BLaER1 treated with 17β-estradiol and CSF1 and Interleukin-3, amounts not matched to agents 10 nM and 100 nM (cell line): ENCODE results near the gene RAB35.

Source experiments
- H3K27ac ChIP-seq, 11 experiments: shearing (Covaris generic); formaldehyde crosslinking; 2 replicates each; pipeline ENCODE4 v1.8.1; 2022
- H3K27me3 ChIP-seq, 11 experiments: shearing (Covaris generic); formaldehyde crosslinking; 2 replicates each; pipeline ENCODE4 v1.8.1; 2022
- H3K36me3 ChIP-seq, 11 experiments: shearing (Covaris generic); formaldehyde crosslinking; 2 replicates each; pipeline ENCODE4 v1.8.1; 2022
- H3K4me1 ChIP-seq, 10 experiments: shearing (Covaris generic); formaldehyde crosslinking; 2 replicates each; pipeline ENCODE4 v1.8.1; 2022
- H3K4me2 ChIP-seq, 11 experiments: shearing (Covaris generic); formaldehyde crosslinking; 2 replicates each; pipeline ENCODE4 v1.8.1; 2022
- H3K4me3 ChIP-seq, 10 experiments: shearing (Covaris generic); formaldehyde crosslinking; 2 replicates each; pipeline ENCODE4 v1.8.1; 2022
- H3K9ac ChIP-seq, 11 experiments: shearing (Covaris generic); formaldehyde crosslinking; 2 replicates each; pipeline ENCODE4 v1.8.1; 2022
- H3K9me3 ChIP-seq, 11 experiments: shearing (Covaris generic); formaldehyde crosslinking; replicated peaks in 1 of 11; 2 replicates each; pipeline ENCODE4 v1.8.1; 2022
- H4K20me1 ChIP-seq, 11 experiments: shearing (Covaris generic); formaldehyde crosslinking; 2 replicates each; pipeline ENCODE4 v1.8.1; 2022
- Cebpa-rat ChIP-seq, 11 experiments: shearing (Covaris generic); IDR thresholded peaks; 2 replicates each; pipeline ENCODE4 v1.8.1; 2022

The RAB35 gene

DNA sequence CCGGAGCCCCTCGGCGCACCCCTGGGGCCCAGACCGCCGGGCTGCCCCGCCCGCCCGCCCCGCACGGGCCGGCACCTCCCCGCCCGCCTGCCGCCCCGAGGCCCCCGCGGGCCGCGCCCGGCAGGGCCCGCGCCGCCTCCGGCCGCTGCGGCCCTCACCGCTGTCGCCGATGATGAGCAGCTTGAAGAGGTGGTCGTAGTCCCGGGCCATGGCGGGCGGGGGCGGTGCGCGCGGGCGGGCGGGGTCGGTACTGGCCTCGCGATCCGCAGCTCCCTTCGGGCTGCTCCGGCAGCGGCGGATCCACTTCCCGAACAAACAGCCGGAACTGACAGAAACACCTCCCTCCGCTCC is at the start of gene RAB35:
RAB35 (minus strand) TSS at position 313 of the 351 bp plus-strand sequence; CDS start at position 210, 103 bp downstream.
- no peak for TF ChIP-seq Cebpa-rat (IDR thresholded peaks at IDR 0.05)
- Histone ChIP-seq H4K20me1 (peaks cover 47 to 64% (median 61%) of the 10 kb centered on the region in 11 experiments), H3K27me3 (no peaks in the 10 kb centered on the region), H3K27ac (peak within 1 kb of the TSS; percentile 64 to 93 (median 86); a peak in 21 of 22 replicates), H3K4me3 (peak within 1 kb of the TSS; percentile 73 to 94 (median 86)), H3K9me3 (no peaks in the 10 kb centered on the region), H3K9ac (peak within 1 kb of the TSS; percentile 85 to 94 (median 90)), H3K4me2 (peak within 1 kb of the TSS; percentile 78 to 100 (median 95)), H3K36me3 (peaks cover 13 to 22% (median 20%) of the 10 kb centered on the region in 11 experiments; a peak in 20 of 22 replicates), H3K4me1 (peaks cover 51 to 83% (median 75%) of the 10 kb centered on the region in 10 experiments)

DNA sequence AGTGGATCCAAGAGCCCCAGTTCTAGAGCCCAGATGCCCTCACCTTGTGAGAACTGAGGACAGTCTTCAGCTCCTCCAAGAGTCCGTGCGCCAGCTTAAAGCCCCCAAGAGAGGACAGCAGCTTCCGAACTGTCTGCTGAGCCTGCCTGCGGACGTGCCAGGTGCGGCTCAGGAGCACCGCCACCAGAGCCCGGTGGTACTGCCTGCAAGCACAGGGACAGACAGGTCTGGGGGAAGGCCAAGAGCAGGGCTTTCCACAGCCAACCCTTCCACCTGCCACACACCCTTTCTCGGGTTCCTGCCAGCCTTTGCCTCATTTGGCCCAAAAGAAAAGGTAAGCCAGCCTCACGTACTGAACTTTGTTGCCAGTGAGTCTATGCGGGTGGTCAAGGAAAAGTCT is 47.7 kb upstream of the RAB35 start:
- TF ChIP-seq Cebpa-rat (IDR thresholded peaks at IDR 0.05) = no peak
- peaks cover 0 to 74% (median 52%) of the 10 kb centered on the region in 11 experiments; a peak in 17 of 22 replicates for H4K20me1 ChIP-seq
- no peak overlapping the region for H3K4me3 ChIP-seq
- peaks cover 0 to 12% (median 0%) of the 10 kb centered on the region in 10 experiments; a peak in 4 of 20 replicates for H3K4me1 ChIP-seq
- no peak overlapping the region for H3K27ac ChIP-seq
- no peaks in the 10 kb centered on the region for H3K9me3 ChIP-seq
- peaks cover 95 to 100% (median 98%) of the 10 kb centered on the region in 11 experiments for H3K36me3 ChIP-seq
- H3K4me2 ChIP-seq = no peak overlapping the region
- no peaks in the 10 kb centered on the region for H3K27me3 ChIP-seq
- H3K9ac ChIP-seq = no peak overlapping the region

DNA sequence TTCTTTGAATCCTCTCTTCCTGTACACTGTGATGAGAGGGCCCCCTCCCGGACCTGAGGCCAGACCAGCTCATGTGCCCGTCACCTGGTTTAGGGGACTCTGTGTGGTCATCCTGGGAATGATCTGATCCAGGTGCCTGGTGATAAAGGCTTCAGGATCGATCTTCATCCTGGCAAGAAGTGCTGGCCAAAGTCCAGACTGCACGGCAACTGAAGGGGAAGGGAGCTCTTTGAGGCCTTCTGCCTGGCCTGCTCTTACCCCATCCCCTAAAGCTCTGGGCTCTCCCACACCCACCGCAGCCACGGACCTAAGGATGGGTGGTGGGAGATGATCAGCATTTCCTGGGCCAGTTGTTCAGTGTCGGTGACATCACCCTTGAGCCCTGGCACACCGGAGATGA is 46.2 kb upstream of the RAB35 start:
- peaks cover 95 to 100% (median 98%) of the 10 kb centered on the region in 11 experiments for H3K36me3 ChIP-seq
- no peak overlapping the region for H3K4me2 ChIP-seq
- no peak for TF ChIP-seq Cebpa-rat (IDR thresholded peaks at IDR 0.05)
- no peaks in the 10 kb centered on the region for H3K9me3 ChIP-seq
- no peaks in the 10 kb centered on the region for H3K27me3 ChIP-seq
- H3K9ac ChIP-seq = no peak overlapping the region
- no peak overlapping the region for H3K27ac ChIP-seq
- H3K4me3 ChIP-seq = no peak overlapping the region
- H3K4me1 ChIP-seq = peaks cover 0 to 7% (median 0%) of the 10 kb centered on the region in 10 experiments; a peak in 4 of 20 replicates
- H4K20me1 ChIP-seq = peaks cover 0 to 79% (median 48%) of the 10 kb centered on the region in 11 experiments; a peak in 18 of 22 replicates

DNA sequence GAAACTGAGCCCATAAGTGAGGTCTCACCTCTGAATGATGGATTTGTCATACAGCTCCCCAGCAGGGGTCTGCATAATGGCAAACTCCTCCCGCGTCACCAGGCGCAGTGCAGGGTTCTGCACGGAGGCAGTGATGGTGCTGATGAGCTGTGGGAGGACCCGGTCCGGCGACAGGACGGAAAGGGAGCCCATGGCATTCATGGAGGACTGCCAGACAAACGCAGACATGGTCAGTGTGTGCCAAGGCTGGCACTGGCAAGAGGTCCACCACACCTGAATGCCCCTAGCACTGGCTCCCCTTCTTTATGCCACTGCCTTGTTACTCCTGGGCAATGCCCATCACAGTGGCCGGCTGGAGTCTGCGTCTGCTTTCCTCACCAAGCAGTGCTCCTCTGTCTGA is 45.3 kb upstream of the RAB35 start:
- peaks cover 95 to 100% (median 98%) of the 10 kb centered on the region in 11 experiments for H3K36me3 ChIP-seq
- TF ChIP-seq Cebpa-rat (IDR thresholded peaks at IDR 0.05) = no peak
- H3K27me3 ChIP-seq = no peaks in the 10 kb centered on the region
- no peak overlapping the region for H3K9ac ChIP-seq
- H3K4me1 ChIP-seq = peaks cover 0 to 7% (median 0%) of the 10 kb centered on the region in 10 experiments; a peak in 1 of 20 replicates
- no peaks in the 10 kb centered on the region for H3K9me3 ChIP-seq
- no peak overlapping the region for H3K27ac ChIP-seq
- H3K4me3 ChIP-seq = no peak overlapping the region
- no peak overlapping the region for H3K4me2 ChIP-seq
- peaks cover 0 to 84% (median 48%) of the 10 kb centered on the region in 11 experiments; a peak in 18 of 22 replicates for H4K20me1 ChIP-seq

DNA sequence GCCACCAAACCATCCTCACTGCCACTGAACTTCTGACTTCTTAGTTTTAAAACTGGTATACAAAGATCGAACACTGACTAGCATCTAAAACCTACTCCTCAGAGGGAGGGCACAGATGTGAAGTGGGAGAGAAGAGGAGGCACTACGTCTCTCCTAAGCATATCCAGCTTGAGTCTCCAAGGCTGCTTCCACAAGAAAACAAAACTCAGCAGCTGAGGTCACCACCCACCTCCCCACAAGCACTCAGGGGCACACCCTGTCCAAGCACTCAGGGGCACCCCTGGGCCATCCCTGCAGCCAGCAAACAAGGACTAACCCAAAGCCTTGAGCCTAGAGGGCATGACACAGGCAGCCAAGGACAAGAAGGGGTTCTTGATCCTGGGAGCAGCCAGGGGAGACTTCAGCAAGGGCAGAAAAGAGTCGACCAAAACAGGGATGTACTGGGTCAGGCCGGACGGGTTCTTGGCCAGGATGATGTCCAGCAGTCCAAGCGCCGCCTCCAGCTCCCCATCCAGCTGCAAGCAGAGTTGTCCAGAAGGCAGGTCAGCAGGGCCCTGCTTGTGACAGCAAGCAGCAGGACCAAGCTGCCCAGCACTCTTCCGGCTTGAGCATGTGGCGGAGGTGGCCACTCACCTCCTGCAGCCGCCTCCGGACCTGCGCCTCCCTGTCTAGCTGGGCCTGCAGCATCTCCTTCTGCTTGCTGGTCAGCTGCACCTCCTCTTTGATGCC is 43.1 kb upstream of the RAB35 start:
- Histone ChIP-seq H3K36me3 (peaks cover 99 to 100% (median 100%) of the 10 kb centered on the region in 11 experiments), H3K9ac (0 out of 22 replicates have a peak overlapping the region, but pooled peaks of 1 of the 11 experiments have one; percentile 3), H3K27ac (no peak overlapping the region), H4K20me1 (peaks cover 0 to 94% (median 48%) of the 10 kb centered on the region in 11 experiments; a peak in 18 of 22 replicates), H3K27me3 (no peaks in the 10 kb centered on the region), H3K4me3 (no peak overlapping the region), H3K4me1 (no peaks in the 10 kb centered on the region), H3K9me3 (no peaks in the 10 kb centered on the region), H3K4me2 (no peak overlapping the region)
- TF ChIP-seq Cebpa-rat (IDR thresholded peaks at IDR 0.05) = no peak

DNA sequence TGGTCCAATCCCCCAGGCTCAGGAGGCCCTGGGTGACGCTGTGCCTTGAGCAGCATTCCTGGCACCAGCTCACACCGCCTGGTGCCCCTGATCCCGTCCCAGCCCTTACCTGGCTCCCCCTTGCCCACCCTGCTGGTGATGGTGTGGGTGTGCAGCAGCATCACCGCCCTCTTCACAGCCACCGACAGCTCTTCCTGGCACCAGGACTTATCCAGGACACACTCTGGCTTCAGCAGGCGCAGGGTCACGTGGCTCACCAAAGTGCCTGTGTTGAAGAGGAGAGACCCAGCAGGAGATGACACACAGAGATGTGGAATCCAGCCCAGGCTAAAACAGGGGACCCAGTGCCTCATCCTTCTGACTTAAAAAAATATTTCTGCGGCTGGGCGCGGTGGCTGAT is 41.8 kb upstream of the RAB35 start:
- no peak overlapping the region for H3K4me2 ChIP-seq
- H3K9me3 ChIP-seq = no peaks in the 10 kb centered on the region
- no peak overlapping the region for H3K27ac ChIP-seq
- H4K20me1 ChIP-seq = peaks cover 0 to 94% (median 48%) of the 10 kb centered on the region in 11 experiments; a peak in 17 of 22 replicates
- no peaks in the 10 kb centered on the region for H3K4me1 ChIP-seq
- H3K27me3 ChIP-seq = no peaks in the 10 kb centered on the region
- TF ChIP-seq Cebpa-rat (IDR thresholded peaks at IDR 0.05) = no peak
- no peak overlapping the region for H3K4me3 ChIP-seq
- H3K9ac ChIP-seq = no peak overlapping the region
- peaks cover 100% of the 10 kb centered on the region in 11 experiments for H3K36me3 ChIP-seq

DNA sequence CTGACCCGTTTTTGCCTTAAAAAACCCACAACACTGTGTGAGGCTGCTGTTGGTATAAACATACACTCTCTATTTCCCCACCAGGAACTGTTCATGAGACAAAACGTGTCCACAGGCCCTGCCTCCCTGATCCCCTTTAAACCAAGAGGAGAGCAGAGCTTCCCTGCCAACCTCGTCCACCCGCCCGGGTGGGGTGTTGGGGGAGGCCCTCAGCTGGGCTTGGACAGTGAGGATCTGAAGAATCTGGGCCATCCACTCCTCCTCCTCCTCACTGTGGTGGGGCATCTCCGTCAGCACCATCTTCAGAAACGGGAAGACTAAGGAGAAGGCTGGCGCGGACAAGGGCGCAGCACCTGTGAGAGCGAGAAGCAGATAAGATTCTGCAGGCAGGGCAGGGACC is 41.1 kb upstream of the RAB35 start:
- no peaks in the 10 kb centered on the region for H3K4me1 ChIP-seq
- no peaks in the 10 kb centered on the region for H3K9me3 ChIP-seq
- H4K20me1 ChIP-seq = peaks cover 0 to 93% (median 49%) of the 10 kb centered on the region in 11 experiments; a peak in 16 of 22 replicates
- no peak overlapping the region for H3K4me2 ChIP-seq
- H3K4me3 ChIP-seq = no peak overlapping the region
- no peak for TF ChIP-seq Cebpa-rat (IDR thresholded peaks at IDR 0.05)
- H3K9ac ChIP-seq = no peak overlapping the region
- no peak overlapping the region for H3K27ac ChIP-seq
- no peaks in the 10 kb centered on the region for H3K27me3 ChIP-seq
- H3K36me3 ChIP-seq = peaks cover 100% of the 10 kb centered on the region in 11 experiments

DNA sequence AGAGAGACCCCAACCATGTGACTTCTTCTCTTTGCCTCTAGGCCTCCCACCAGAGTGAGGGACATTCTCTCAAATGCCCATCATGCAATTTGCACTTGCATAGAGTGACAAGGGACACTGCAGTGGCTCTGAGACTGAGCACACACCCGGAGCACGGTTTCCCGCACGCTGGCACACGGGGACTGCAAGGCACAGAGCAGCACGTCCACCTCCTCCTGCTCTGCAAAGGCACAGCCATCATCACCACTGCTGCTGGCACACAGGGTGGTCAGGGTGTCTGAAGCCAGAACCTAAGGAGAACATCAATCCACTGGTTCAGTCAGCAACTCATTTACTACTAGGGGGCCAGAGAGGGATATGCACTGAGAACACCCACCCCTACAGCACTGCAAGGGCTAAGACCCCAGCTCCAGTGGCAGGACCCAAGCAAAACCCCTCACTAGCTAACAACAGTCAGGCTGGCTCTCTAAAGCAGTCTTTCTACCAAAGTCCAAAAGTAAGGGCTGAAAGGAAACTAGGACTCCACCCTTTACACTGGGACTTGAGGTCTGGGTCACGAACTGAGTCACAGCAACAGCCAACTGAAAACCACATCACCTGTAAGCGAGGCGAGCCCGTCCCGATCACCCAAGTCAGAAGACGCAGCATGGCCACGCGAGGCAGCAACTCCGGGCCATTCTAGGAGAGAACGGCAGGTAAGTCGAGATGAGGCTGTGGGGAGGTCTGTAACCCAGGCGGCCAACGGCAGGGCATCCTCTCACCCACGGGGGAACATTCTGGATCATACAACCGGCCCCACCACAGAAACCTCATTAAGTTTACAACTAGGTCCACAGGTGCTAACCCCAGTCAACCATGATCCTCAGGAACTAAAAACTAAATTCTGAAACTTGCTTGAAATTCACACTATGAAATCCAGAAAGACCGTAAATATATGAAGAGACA is 40.0 kb upstream of the RAB35 start:
- Histone ChIP-seq H3K27ac (no peak overlapping the region), H3K4me3 (no peak overlapping the region), H3K4me2 (no peak overlapping the region), H3K4me1 (no peaks in the 10 kb centered on the region), H3K9ac (no peak overlapping the region), H4K20me1 (peaks cover 0 to 87% (median 38%) of the 10 kb centered on the region in 11 experiments; a peak in 16 of 22 replicates), H3K36me3 (peaks cover 95 to 98% (median 96%) of the 10 kb centered on the region in 11 experiments), H3K9me3 (no peaks in the 10 kb centered on the region), H3K27me3 (no peaks in the 10 kb centered on the region)
- no peak for TF ChIP-seq Cebpa-rat (IDR thresholded peaks at IDR 0.05)

DNA sequence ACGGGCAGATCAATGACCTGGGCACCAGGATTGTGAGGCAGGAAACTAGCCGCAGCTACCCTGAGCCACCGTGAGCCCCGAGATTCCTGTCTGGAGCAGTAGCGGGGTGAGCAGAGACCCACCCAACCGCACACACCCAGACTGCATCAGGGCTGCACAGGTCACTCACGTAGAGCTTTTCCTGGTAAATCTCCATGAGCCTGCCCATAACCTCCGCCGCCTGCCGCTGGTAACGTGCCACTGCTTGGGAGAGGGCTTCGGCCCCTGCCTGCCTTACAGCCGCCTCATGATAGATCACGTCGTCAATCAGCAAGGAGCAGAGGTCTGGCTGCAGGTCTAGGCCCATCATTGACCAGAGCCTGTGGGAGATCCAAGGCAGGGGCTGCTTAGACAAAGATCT is 38.5 kb upstream of the RAB35 start:
- H3K9ac ChIP-seq = peak overlapping the region in 1 of 11 experiments; percentile 13; a peak in 1 of 22 replicates
- peaks cover 0 to 84% (median 33%) of the 10 kb centered on the region in 11 experiments; a peak in 16 of 22 replicates for H4K20me1 ChIP-seq
- TF ChIP-seq Cebpa-rat (IDR thresholded peaks at IDR 0.05) = no peak
- H3K27ac ChIP-seq = no peak overlapping the region
- no peak overlapping the region for H3K4me2 ChIP-seq
- no peaks in the 10 kb centered on the region for H3K9me3 ChIP-seq
- H3K27me3 ChIP-seq = no peaks in the 10 kb centered on the region
- H3K4me1 ChIP-seq = no peaks in the 10 kb centered on the region
- H3K4me3 ChIP-seq = no peak overlapping the region
- peaks cover 95 to 98% (median 96%) of the 10 kb centered on the region in 11 experiments for H3K36me3 ChIP-seq
